Neural crest cell (in vitro differentiated cells): ENCODE results near the gene NDST1. TPM values are rescaled to one million over a fixed set of nuclear protein-coding genes. Genes with fewer than 3 reads are reported as not detected.

Experiments used
- DNase-seq: peaks from one replicate; pipeline ENCODE4 v3.0.0; 2021; ENCODE audit warnings: low read depth, mixed read lengths, low spot score
- H3K27ac Mint-ChIP-seq: one replicate; pipeline ENCODE4 v1.8.0; 2021; ENCODE audit warnings: mild to moderate bottlenecking, mixed read lengths; ENCODE audit not compliant: unreplicated experiment
- H3K27me3 Mint-ChIP-seq: 2 replicates; pipeline ENCODE4 v1.8.0; 2021; ENCODE audit warnings: low read depth, mild to moderate bottlenecking, mixed read lengths
- H3K36me3 Mint-ChIP-seq: 2 replicates; pipeline ENCODE4 v1.8.0; 2021; ENCODE audit warnings: low read depth, mild to moderate bottlenecking, mixed read lengths
- H3K4me1 Mint-ChIP-seq: 2 replicates; pipeline ENCODE4 v1.8.0; 2021; ENCODE audit warnings: mixed read lengths
- H3K4me3 Mint-ChIP-seq: one replicate; pipeline ENCODE4 v1.8.0; 2021; ENCODE audit warnings: mild to moderate bottlenecking, mixed read lengths
- H3K9me3 Mint-ChIP-seq: 2 replicates; pipeline ENCODE4 v1.8.0; 2021; ENCODE audit warnings: mixed read lengths
- total RNA-seq: library from RNA; stranded (reverse); gene quantifications from 2 replicates; pipeline ENCODE4 v1.2.1, GENCODE V29; 2021
- TF ChIP-seq, protein P1 (sequence below): fragments of 200-600 bp; sonication (generic); conservative IDR thresholded peaks from 2 replicates; pipeline ENCODE4 v1.5.0; 2021; ENCODE audit warnings: antibody characterized with exemption, mild to moderate bottlenecking

NDST1 gene
- total RNA-seq, 1 donor from 2014 or later: 112 TPM

DNA sequence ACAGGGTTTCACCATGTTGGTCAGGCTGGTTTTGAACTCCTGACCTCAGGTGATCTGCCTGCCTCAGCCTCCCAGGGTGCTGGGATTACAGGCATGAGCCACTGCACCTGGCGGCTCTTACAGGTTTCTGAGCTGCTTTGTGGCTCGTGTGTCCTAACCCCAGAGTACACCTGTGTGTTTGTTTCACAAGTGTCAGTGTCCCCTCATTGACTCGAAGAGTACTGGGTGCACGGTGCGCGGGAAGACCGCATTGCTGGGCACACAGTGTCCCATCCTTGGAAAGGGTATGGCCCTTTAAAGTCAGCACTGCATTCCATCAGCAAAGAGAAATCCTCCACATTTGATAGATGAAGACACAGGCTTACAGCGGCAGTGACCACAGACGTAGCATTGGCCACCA is 23.8 kb downstream of the NDST1 start:
- no peaks in the 10 kb centered on the region for H3K27me3 Mint-ChIP-seq
- no peaks in the 10 kb centered on the region for H3K9me3 Mint-ChIP-seq
- H3K36me3 Mint-ChIP-seq: peaks cover 5% of the 10 kb centered on the region
- TF ChIP-seq, protein P1, sequence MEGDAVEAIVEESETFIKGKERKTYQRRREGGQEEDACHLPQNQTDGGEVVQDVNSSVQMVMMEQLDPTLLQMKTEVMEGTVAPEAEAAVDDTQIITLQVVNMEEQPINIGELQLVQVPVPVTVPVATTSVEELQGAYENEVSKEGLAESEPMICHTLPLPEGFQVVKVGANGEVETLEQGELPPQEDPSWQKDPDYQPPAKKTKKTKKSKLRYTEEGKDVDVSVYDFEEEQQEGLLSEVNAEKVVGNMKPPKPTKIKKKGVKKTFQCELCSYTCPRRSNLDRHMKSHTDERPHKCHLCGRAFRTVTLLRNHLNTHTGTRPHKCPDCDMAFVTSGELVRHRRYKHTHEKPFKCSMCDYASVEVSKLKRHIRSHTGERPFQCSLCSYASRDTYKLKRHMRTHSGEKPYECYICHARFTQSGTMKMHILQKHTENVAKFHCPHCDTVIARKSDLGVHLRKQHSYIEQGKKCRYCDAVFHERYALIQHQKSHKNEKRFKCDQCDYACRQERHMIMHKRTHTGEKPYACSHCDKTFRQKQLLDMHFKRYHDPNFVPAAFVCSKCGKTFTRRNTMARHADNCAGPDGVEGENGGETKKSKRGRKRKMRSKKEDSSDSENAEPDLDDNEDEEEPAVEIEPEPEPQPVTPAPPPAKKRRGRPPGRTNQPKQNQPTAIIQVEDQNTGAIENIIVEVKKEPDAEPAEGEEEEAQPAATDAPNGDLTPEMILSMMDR: no peak
- no peak for DNase-seq
- peak overlapping the region; percentile 35 for H3K27ac Mint-ChIP-seq
- H3K4me3 Mint-ChIP-seq: no peak overlapping the region
- H3K4me1 Mint-ChIP-seq: peaks cover 7% of the 10 kb centered on the region

DNA sequence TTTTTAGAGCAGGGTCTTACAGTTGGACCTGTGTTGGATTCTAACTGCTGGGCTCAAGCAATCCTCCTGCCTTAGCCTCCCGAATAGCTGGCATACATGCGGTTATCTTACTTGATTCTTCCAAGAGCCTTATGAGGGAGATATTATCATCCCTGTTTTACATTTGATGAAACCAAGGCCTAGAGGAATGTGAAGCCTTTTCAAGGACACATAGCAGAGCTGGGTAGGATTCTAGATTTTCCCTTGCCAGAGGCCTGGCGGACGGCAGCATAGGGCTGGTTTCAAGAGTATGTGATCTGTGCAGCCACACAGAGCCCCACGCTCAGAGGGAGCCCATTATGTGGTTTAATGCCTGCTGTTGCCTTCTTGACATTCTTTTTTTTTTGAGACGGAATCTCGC is 24.2 kb downstream of the NDST1 start:
- Mint-ChIP-seq H3K27me3 (no peaks in the 10 kb centered on the region), H3K27ac (no peak overlapping the region), H3K4me1 (peaks cover 7% of the 10 kb centered on the region), H3K36me3 (peaks cover 5% of the 10 kb centered on the region), H3K4me3 (no peak overlapping the region), H3K9me3 (no peaks in the 10 kb centered on the region)
- TF ChIP-seq, protein P1: no peak
- DNase-seq: no peak

DNA sequence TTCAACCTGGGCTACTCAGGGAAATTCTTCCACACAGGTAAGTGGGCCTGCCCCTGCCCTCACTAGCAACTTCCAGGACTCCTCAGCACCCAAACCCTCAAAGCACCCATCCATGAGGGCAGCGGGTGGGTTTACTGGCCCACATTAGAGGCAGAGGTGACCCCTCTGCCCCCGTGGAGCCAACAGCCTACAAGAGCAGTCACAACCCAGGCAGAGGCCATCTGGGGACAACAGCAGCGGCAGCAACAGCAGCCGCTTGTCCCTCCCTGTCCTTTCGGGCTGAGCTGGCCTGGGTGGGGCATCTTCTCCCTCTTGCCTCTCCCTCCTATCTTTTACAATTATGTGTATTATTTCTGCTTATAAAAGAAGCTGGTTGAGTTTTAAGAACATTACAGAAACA is 25.1 kb downstream of the NDST1 start:
- Mint-ChIP-seq H3K4me1 (peaks cover 7% of the 10 kb centered on the region), H3K9me3 (no peaks in the 10 kb centered on the region), H3K27me3 (no peaks in the 10 kb centered on the region), H3K4me3 (no peak overlapping the region), H3K36me3 (peaks cover 4% of the 10 kb centered on the region), H3K27ac (peak overlapping the region; percentile 38)
- no peak for DNase-seq
- TF ChIP-seq, protein P1: no peak

DNA sequence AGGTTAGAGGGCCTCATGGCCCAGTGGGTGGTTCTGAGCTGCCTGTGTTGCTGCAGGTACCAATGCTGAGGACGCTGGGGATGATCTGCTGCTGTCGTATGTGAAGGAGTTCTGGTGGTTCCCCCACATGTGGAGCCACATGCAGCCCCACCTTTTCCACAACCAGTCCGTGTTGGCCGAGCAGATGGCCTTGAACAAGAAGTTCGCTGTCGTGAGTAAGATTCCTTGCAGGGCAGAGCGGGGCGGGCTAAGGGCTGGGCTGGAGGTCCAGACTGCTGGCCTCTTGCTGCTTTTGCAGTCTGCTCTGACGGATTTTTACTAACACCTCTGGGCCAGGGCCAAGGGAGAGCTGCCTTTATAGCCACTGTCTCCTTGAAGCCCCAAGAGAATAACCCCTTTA is 26.9 kb downstream of the NDST1 start:
- Mint-ChIP-seq H3K9me3 (no peaks in the 10 kb centered on the region), H3K27me3 (no peaks in the 10 kb centered on the region), H3K36me3 (peaks cover 4% of the 10 kb centered on the region), H3K4me3 (no peak overlapping the region), H3K4me1 (peaks cover under 1% of the 10 kb centered on the region), H3K27ac (peak overlapping the region; percentile 29)
- TF ChIP-seq, protein P1: no peak
- DNase-seq: no peak

DNA sequence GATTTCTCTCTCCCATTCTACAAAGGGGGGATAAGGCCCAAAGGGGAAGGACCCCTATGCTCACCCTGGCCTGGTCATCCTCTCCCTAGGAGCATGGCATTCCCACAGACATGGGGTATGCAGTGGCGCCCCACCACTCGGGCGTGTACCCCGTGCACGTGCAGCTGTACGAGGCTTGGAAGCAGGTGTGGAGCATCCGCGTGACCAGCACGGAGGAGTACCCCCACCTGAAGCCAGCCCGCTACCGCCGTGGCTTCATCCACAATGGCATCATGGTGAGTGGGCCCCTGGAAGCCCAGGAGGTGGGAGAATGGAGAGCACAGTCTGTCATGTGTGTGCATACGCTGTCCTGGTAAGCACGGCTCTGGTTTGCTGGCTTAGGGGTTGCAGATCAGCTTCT is 27.7 kb downstream of the NDST1 start:
- no peaks in the 10 kb centered on the region for H3K9me3 Mint-ChIP-seq
- TF ChIP-seq, protein P1: no peak
- no peaks in the 10 kb centered on the region for H3K27me3 Mint-ChIP-seq
- peaks cover 9% of the 10 kb centered on the region for H3K36me3 Mint-ChIP-seq
- no peak for DNase-seq
- H3K4me1 Mint-ChIP-seq: no peaks in the 10 kb centered on the region
- no peak overlapping the region for H3K4me3 Mint-ChIP-seq
- no peak overlapping the region for H3K27ac Mint-ChIP-seq
